Endothelial cell of umbilical vein (primary cell): ENCODE results near the gene ACTL8. TPM values are rescaled to one million over a fixed set of nuclear protein-coding genes. Genes with fewer than 3 reads are reported as not detected.

Experiments
- BruUV-seq: library from RNA; stranded (reverse); fragments of 400-500 nt; replicated peaks from 2 replicates; lab custom pipeline; 2021; lab: Mats Ljungman, UMichigan
- CTCF ChIA-PET: fragments of 300-600, 350-600 bp; sonication (Branson Sonifier 250); formaldehyde crosslinking; loops from one replicate; lab custom pipeline; 2021; ENCODE audit warnings: antibody characterized with exemption, inconsistent platforms; lab: Charles Lee
- POLR2A ChIA-PET: fragments of 300-600, 350-600 bp; sonication (Branson Sonifier 250); formaldehyde crosslinking; loops from one replicate; lab custom pipeline; 2021; ENCODE audit warnings: antibody characterized with exemption, inconsistent platforms; lab: Charles Lee
- DNase-seq: peaks from one replicate; pipeline ENCODE4 v3.0.0-alpha.2; 2011; ENCODE audit warnings: low read depth, low spot score
- FAIRE-seq: peaks from 2 replicates; lab custom pipeline; 2011; peaks lifted over from hg19 to GRCh38; lab: Jason Lieb, UNC
- H2AFZ ChIP-seq: 2 replicates; pipeline ENCODE4 v1.6.0; 2012; ENCODE audit warnings: low read depth, low read length, control low read depth, inconsistent platforms
- H3K27ac ChIP-seq: 2 replicates; pipeline ENCODE4 v1.5.1; 2011; ENCODE audit warnings: low read depth, mild to moderate bottlenecking, control low read depth, low read length, moderate library complexity; ENCODE audit not compliant: insufficient read depth
- H3K27me3 ChIP-seq, 2 experiments: 2 replicates each; pipeline versions ENCODE4 v1.6.0 to v1.6.1; 2011; ENCODE audit warnings: low read length in 2 of 2, mixed read lengths in 1 of 2; ENCODE audit not compliant: control insufficient read depth in 2 of 2, insufficient read depth in 2 of 2
- H3K36me3 ChIP-seq, 2 experiments: 2 replicates in 1 of 2; 3 replicates in 1 of 2; pipeline ENCODE4 v1.5.1; 2011; ENCODE audit warnings: low read length in 2 of 2, mild to moderate bottlenecking in 1 of 2, moderate library complexity in 1 of 2; ENCODE audit not compliant: control insufficient read depth in 2 of 2, insufficient read depth in 2 of 2; ENCODE audit errors: extremely low read depth in 1 of 2
- H3K4me1 ChIP-seq: 3 replicates; pipeline ENCODE4 v1.5.1; 2011; ENCODE audit warnings: mild to moderate bottlenecking, low read length; ENCODE audit not compliant: control insufficient read depth, insufficient read depth; ENCODE audit errors: extremely low read depth
- H3K4me2 ChIP-seq: 2 replicates; pipeline ENCODE4 v1.6.1; 2011; ENCODE audit warnings: low read length, control low read depth, mixed read lengths; ENCODE audit not compliant: insufficient read depth
- H3K4me3 ChIP-seq, 3 experiments: fragments of 200-600 bp in 1 of 3; sonication (generic), shearing (Covaris generic) in 1 of 3; replicated peaks in 1 of 3; 2 replicates each; pipeline ENCODE4 v1.5.1; 2011 to 2016; ENCODE audit warnings: control low read depth in 3 of 3, low read length in 3 of 3, mild to moderate bottlenecking in 2 of 3, inconsistent platforms in 1 of 3, low read depth in 1 of 3, moderate library complexity in 1 of 3; ENCODE audit not compliant: insufficient read depth in 1 of 3
- H3K79me2 ChIP-seq: 2 replicates; pipeline ENCODE4 v1.6.0; 2012; ENCODE audit warnings: low read length, inconsistent platforms; ENCODE audit not compliant: control insufficient read depth, insufficient read depth
- H3K9ac ChIP-seq: replicated peaks from 2 replicates; pipeline ENCODE3; 2011; ENCODE audit warnings: low read length, control low read depth; ENCODE audit not compliant: insufficient read depth; ENCODE audit errors: extremely low read depth
- H3K9me1 ChIP-seq: replicated peaks from 3 replicates; pipeline ENCODE4 v1.6.0; 2011; ENCODE audit warnings: mild to moderate bottlenecking, low read length; ENCODE audit not compliant: control insufficient read depth, insufficient read depth; ENCODE audit errors: extremely low read depth
- H3K9me3 ChIP-seq: replicated peaks from 2 replicates; pipeline ENCODE4 v1.5.1; 2012; ENCODE audit warnings: low read length, inconsistent platforms; ENCODE audit not compliant: control insufficient read depth, insufficient read depth
- H4K20me1 ChIP-seq: replicated peaks from 2 replicates; pipeline ENCODE3; 2011; ENCODE audit warnings: mild to moderate bottlenecking, low read length; ENCODE audit not compliant: control insufficient read depth, insufficient read depth; ENCODE audit errors: extremely low read depth
- CTCF ChIP-seq, 2 donors: IDR thresholded peaks; 1 replicate in 1 of 2; 2 replicates in 1 of 2; pipeline ENCODE4 v1.5.1; 2011; ENCODE audit warnings: low read length in 2 of 2, mild to moderate bottlenecking in 2 of 2, moderate library complexity in 2 of 2, control low read depth in 1 of 2, inconsistent platforms in 1 of 2, low read depth in 1 of 2; ENCODE audit not compliant: insufficient read depth in 1 of 2; ENCODE audit errors: extremely low read depth in 1 of 2
- EZH2 ChIP-seq: IDR thresholded peaks from 2 replicates; pipeline ENCODE4 v1.6.1; 2012; ENCODE audit warnings: borderline replicate concordance, low read depth, mild to moderate bottlenecking, moderate library complexity, low read length, inconsistent platforms; ENCODE audit not compliant: severe bottlenecking
- FOS ChIP-seq: IDR thresholded peaks from 2 replicates; pipeline ENCODE4 v1.6.1; 2011; ENCODE audit warnings: mild to moderate bottlenecking, low read length, moderate library complexity, borderline replicate concordance; ENCODE audit not compliant: insufficient read depth
- GATA2 ChIP-seq: IDR thresholded peaks from 2 replicates; pipeline ENCODE4 v1.7.0; 2011; ENCODE audit warnings: low read depth, mild to moderate bottlenecking, moderate library complexity, mixed read lengths, low read length; ENCODE audit not compliant: insufficient read length, insufficient read depth
- JUN ChIP-seq: IDR thresholded peaks from 2 replicates; pipeline ENCODE4 v1.6.1; 2011; ENCODE audit warnings: borderline replicate concordance, low read depth; ENCODE audit not compliant: insufficient read length, insufficient read depth
- MYC ChIP-seq: IDR thresholded peaks from one replicate; pipeline ENCODE4 v1.6.1; 2011; ENCODE audit warnings: mild to moderate bottlenecking, low read depth, low read length
- POLR2A ChIP-seq: IDR thresholded peaks from 2 replicates; pipeline ENCODE4 v1.6.1; 2012; ENCODE audit warnings: low read depth, mild to moderate bottlenecking, control low read depth, low read length
- POLR2AphosphoS5 ChIP-seq: IDR thresholded peaks from 2 replicates; pipeline ENCODE4 v1.6.1; 2012; ENCODE audit warnings: low read depth, mild to moderate bottlenecking, control low read depth, low read length, moderate library complexity; ENCODE audit not compliant: insufficient read depth
- dilution Hi-C: fragments of 300-500 bp; cut with MboI; formaldehyde crosslinking; loops from one replicate; pipeline ENCODE4 v1.15.0; 2019; ENCODE audit warnings: low sequenced_read_pairs; ENCODE audit not compliant: extremely low pct_ligation_motif_present
- intact Hi-C: fragments of 100-400 bp; cut with micrococcal nuclease; formaldehyde crosslinking; loops from one replicate; pipeline ENCODE4 v1.10.0; 2022
- polyA plus RNA-seq, 4 experiments: library from polyadenylated mRNA; depleted of rRNA in 3 of 4; stranded (reverse) in 3 of 4; unstranded in 1 of 4; fragments of >200 nt; gene quantifications; 2 replicates each; pipeline versions ENCODE4 v1.2.1 to v1.2.3, GENCODE V29; 2011 to 2012; ENCODE audit warnings: missing spikeins in 1 of 4
- total RNA-seq: library from RNA; stranded (reverse); gene quantifications from 2 replicates; pipeline ENCODE4 v1.2.3, GENCODE V29; 2021
- TF ChIP-seq, protein P1 (sequence below): IDR thresholded peaks from 2 replicates; pipeline ENCODE4 v1.6.1; 2011; ENCODE audit not compliant: insufficient read depth, insufficient read length

ACTL8 gene
- total and polyA plus RNA-seq, 2 donors (not counting 3 experiments of a cell fraction or from before 2014, with no cell fraction given): not detected

GRCh38 chr1:17795836-17796645 is 40.9 kb downstream of the ACTL8 start:
- Histone ChIP-seq H3K9ac (no peak overlapping the region), H3K27me3 (no peaks in the 10 kb centered on the region), H3K9me1 (no peaks in the 10 kb centered on the region), H4K20me1 (no peaks in the 10 kb centered on the region), H3K9me3 (no peaks in the 10 kb centered on the region), H3K4me3 (no peak overlapping the region), H3K36me3 (no peaks in the 10 kb centered on the region), H3K4me1 (no peaks in the 10 kb centered on the region), H3K27ac (no peak overlapping the region), H3K4me2 (no peak overlapping the region), H2AFZ (no peak overlapping the region), H3K79me2 (no peaks in the 10 kb centered on the region)
- no peak for DNase-seq
- FAIRE-seq: no peak
- BruUV-seq: no TSS peak
- TF ChIP-seq, protein P1, sequence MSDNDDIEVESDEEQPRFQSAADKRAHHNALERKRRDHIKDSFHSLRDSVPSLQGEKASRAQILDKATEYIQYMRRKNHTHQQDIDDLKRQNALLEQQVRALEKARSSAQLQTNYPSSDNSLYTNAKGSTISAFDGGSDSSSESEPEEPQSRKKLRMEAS: no peak
- no peak for TF ChIP-seq FOS
- no peak for TF ChIP-seq EZH2
- no peak for TF ChIP-seq CTCF (IDR thresholded peaks at IDR 0.05; ENCODE audit: extremely low read depth in 1 of 2, insufficient read depth in 1 of 2, low read depth in 1 of 2, low read length in 2 of 2)
- TF ChIP-seq GATA2: no peak
- TF ChIP-seq JUN: no peak
- no peak for TF ChIP-seq POLR2AphosphoS5
- no peak for TF ChIP-seq MYC
- TF ChIP-seq POLR2A: no peak
- intact Hi-C loops: no loop called here
- dilution Hi-C loops: no loop called here
- ChIA-PET CTCF (no interaction called here), POLR2A (no interaction called here)
